ENCODE results near the gene ERCC6L2. TPM values are rescaled to one million over a fixed set of nuclear protein-coding genes. Genes with fewer than 3 reads are reported as not detected.

ERCC6L2 gene
- polyA plus RNA-seq, 1 of the 3 experiments (the other 2 are of a cell fraction) = 10.0 TPM

GRCh38 chr9:95855961-95856360 is 19.5 kb upstream of the ERCC6L2 start:
- H3K9me2 ChIP-seq = no peaks in the 10 kb centered on the region
- CTCF ChIA-PET = no interaction called here
- H3K27ac ChIP-seq (ENCODE audit: low read depth in 2 of 2, low read length in 1 of 2) = peak overlapping the region in 1 of 2 experiments; percentile 43; a peak in 1 of 4 replicates
- H3K4me1 ChIP-seq (ENCODE audit: control insufficient read depth in 1 of 2, insufficient read depth in 2 of 2, low read depth in 1 of 2, low read length in 1 of 2) = peaks cover 22 to 36% of the 10 kb centered on the region in 2 experiments; a peak in 3 of 4 replicates
- no peaks in the 10 kb centered on the region for H3K36me3 ChIP-seq (replicated peaks in 1 of 2; ENCODE audit: control insufficient read depth in 1 of 2, insufficient read depth in 2 of 2, low read length in 1 of 2)
- H3K9me3 ChIP-seq = no peaks in the 10 kb centered on the region
- no peak overlapping the region for H3K9ac ChIP-seq
- POLR2A ChIA-PET = no interaction called here
- no peaks in the 10 kb centered on the region for H4K20me1 ChIP-seq (ENCODE audit: insufficient read depth)
- no peak overlapping the region for H3K4me3 ChIP-seq (ENCODE audit: low read depth in 2 of 2, low read length in 1 of 2)
- H3K27me3 ChIP-seq (ENCODE audit: insufficient read depth) = no peaks in the 10 kb centered on the region
- H3K4me2 ChIP-seq = no peak overlapping the region
- TF ChIP-seq NRF1 (IDR thresholded peaks at IDR 0.05; ENCODE audit: low read depth, low read length) (no peak), TEAD4 (IDR thresholded peaks at IDR 0.05; ENCODE audit: borderline replicate concordance, insufficient read depth) (no peak), USF1 (IDR thresholded peaks at IDR 0.05; ENCODE audit: borderline replicate concordance, low read depth) (no peak), GABPA (IDR thresholded peaks at IDR 0.05; ENCODE audit: low read depth) (no peak), TAF1 (IDR thresholded peaks at IDR 0.05; ENCODE audit: borderline replicate concordance, low read depth, low read length) (no peak), MXI1 (IDR thresholded peaks at IDR 0.05; ENCODE audit: low read depth, low read length) (no peak), NFIC (IDR thresholded peaks at IDR 0.05; ENCODE audit: borderline replicate concordance) (no peak), YY1 (IDR thresholded peaks at IDR 0.05; ENCODE audit: low read depth) (no peak), PBX3 (IDR thresholded peaks at IDR 0.05) (no peak), EZH2phosphoT487 (IDR thresholded peaks at IDR 0.05; ENCODE audit: borderline replicate concordance, low read depth) (no peak), RAD21 (IDR thresholded peaks at IDR 0.05; ENCODE audit: low read length) (no peak), CHD2 (IDR thresholded peaks at IDR 0.05; ENCODE audit: low read length, partially characterized antibody) (no peak), FOSL2 (IDR thresholded peaks at IDR 0.05; ENCODE audit: borderline replicate concordance, low read depth) (no peak), GATA2 (CRISPR knock-in tag; IDR thresholded peaks at IDR 0.05) (no peak), CTCF (IDR thresholded peaks at IDR 0.05) (no peak), MEF2A (IDR thresholded peaks at IDR 0.05; ENCODE audit: borderline replicate concordance, low read depth) (no peak), SMC3 (IDR thresholded peaks at IDR 0.05; ENCODE audit: low read depth, low read length) (no peak), POLR2AphosphoS5 (IDR thresholded peaks at IDR 0.05; ENCODE audit: low read depth, low read length) (no peak), RFX5 (IDR thresholded peaks at IDR 0.05; ENCODE audit: low read length) (no peak)
- no peaks in the 10 kb centered on the region for H3K79me2 ChIP-seq (ENCODE audit: insufficient read depth)
- DNase-seq = no peak
- no peak overlapping the region for H2AFZ ChIP-seq (ENCODE audit: low read depth)
- H3F3A ChIP-seq (replicated peaks; ENCODE audit: insufficient read depth) = peaks cover 37% of the 10 kb centered on the region

Measured in SK-N-SH (cell line).